Measurements from ENCODE around the gene CAMKMT. TPM values are rescaled to one million over a fixed set of nuclear protein-coding genes. Genes with fewer than 3 reads are reported as not detected.
A peak's percentile ranks its signal among the peaks of the same experiment; 100 is the strongest.

The CAMKMT gene
- total and polyA plus RNA-seq, 9 of the 15 experiments (the other 6 are each of a cell fraction or from before 2014, with no cell fraction given): 1.6 to 15.3 (median 7.4) TPM

- TF ChIP-seq, protein P1, sequence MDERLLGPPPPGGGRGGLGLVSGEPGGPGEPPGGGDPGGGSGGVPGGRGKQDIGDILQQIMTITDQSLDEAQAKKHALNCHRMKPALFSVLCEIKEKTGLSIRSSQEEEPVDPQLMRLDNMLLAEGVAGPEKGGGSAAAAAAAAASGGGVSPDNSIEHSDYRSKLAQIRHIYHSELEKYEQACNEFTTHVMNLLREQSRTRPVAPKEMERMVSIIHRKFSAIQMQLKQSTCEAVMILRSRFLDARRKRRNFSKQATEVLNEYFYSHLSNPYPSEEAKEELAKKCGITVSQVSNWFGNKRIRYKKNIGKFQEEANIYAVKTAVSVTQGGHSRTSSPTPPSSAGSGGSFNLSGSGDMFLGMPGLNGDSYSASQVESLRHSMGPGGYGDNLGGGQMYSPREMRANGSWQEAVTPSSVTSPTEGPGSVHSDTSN (CRISPR knock-in tag; IDR thresholded peaks at IDR 0.05; ENCODE audit: low read depth): peak; percentile 18; the same call in 1 of the 2 replicates
- TF ChIP-seq, protein P1 (tag; conservative IDR thresholded peaks at IDR 0.05; ENCODE audit: low read depth): peak; percentile 58
- TF ChIP-seq CREB3L1 (IDR thresholded peaks at IDR 0.05; ENCODE audit: borderline replicate concordance, low read depth) (peak; percentile 91), ZNF239 (CRISPR knock-in tag; IDR thresholded peaks at IDR 0.05) (0 out of 2 replicates have a peak, but pooled peaks have one; percentile 6), GATAD2B (IDR thresholded peaks at IDR 0.05; ENCODE audit: borderline replicate concordance) (no peak; the same call in 1 of the 2 replicates), ZNF696 (CRISPR knock-in tag; conservative IDR thresholded peaks at IDR 0.05) (no peak), ELF4 (CRISPR knock-in tag; IDR thresholded peaks at IDR 0.05) (no peak), ATF1 (CRISPR knock-in tag; IDR thresholded peaks at IDR 0.05) (no peak), ATF1 (tag; IDR thresholded peaks at IDR 0.05) (peak; percentile 98), KDM5B (IDR thresholded peaks at IDR 0.05; ENCODE audit: insufficient replicate concordance, low read depth, low read length) (peak; percentile 98), IRF1 (CRISPR knock-in tag; IDR thresholded peaks at IDR 0.05; ENCODE audit: borderline replicate concordance) (no peak), HNRNPH1 (optimal IDR thresholded peaks at IDR 0.05; ENCODE audit: low read depth, low read length) (no peak), RFX1 (IDR thresholded peaks at IDR 0.05) (peak; percentile 98), BDP1 (IDR thresholded peaks at IDR 0.05; ENCODE audit: insufficient read depth, insufficient read length) (no peak), HDAC3 (IDR thresholded peaks at IDR 0.05; ENCODE audit: borderline replicate concordance, partially characterized antibody) (no peak), ZBTB8A (IDR thresholded peaks at IDR 0.05; ENCODE audit: partially characterized antibody) (no peak), PHF8 (IDR thresholded peaks at IDR 0.05; ENCODE audit: borderline replicate concordance, low read length) (peak; percentile 77), FIP1L1 (IDR thresholded peaks at IDR 0.05; ENCODE audit: low read depth, low read length, poor library complexity, severe bottlenecking) (peak; percentile 26), FOXJ2 (tag; IDR thresholded peaks at IDR 0.05) (peak; percentile 82)
- TF ChIP-seq, protein P2, sequence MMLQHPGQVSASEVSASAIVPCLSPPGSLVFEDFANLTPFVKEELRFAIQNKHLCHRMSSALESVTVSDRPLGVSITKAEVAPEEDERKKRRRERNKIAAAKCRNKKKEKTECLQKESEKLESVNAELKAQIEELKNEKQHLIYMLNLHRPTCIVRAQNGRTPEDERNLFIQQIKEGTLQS (IDR thresholded peaks at IDR 0.05): peak; percentile 94
- TF ChIP-seq, protein P2 (CRISPR knock-in tag; conservative IDR thresholded peaks at IDR 0.05): 0 out of 2 replicates have a peak, but pooled peaks have one; percentile 14
Measured at GRCh38 chr2:44361330-44362206, at the start of gene CAMKMT, which contains the start of gene PREPL (continued).
